Neural crest cell (in vitro differentiated cells): ENCODE data around the gene AGBL4. TPM values are rescaled to one million over a fixed set of nuclear protein-coding genes. Genes with fewer than 3 reads are reported as not detected.

Experiments used
- DNase-seq: peaks from one replicate; pipeline ENCODE4 v3.0.0; 2021; ENCODE audit warnings: low read depth, mixed read lengths, low spot score
- H3K27ac Mint-ChIP-seq: one replicate; pipeline ENCODE4 v1.8.0; 2021; ENCODE audit warnings: mild to moderate bottlenecking, mixed read lengths; ENCODE audit not compliant: unreplicated experiment
- H3K27me3 Mint-ChIP-seq: 2 replicates; pipeline ENCODE4 v1.8.0; 2021; ENCODE audit warnings: low read depth, mild to moderate bottlenecking, mixed read lengths
- H3K36me3 Mint-ChIP-seq: 2 replicates; pipeline ENCODE4 v1.8.0; 2021; ENCODE audit warnings: low read depth, mild to moderate bottlenecking, mixed read lengths
- H3K4me1 Mint-ChIP-seq: 2 replicates; pipeline ENCODE4 v1.8.0; 2021; ENCODE audit warnings: mixed read lengths
- H3K4me3 Mint-ChIP-seq: one replicate; pipeline ENCODE4 v1.8.0; 2021; ENCODE audit warnings: mild to moderate bottlenecking, mixed read lengths
- H3K9me3 Mint-ChIP-seq: 2 replicates; pipeline ENCODE4 v1.8.0; 2021; ENCODE audit warnings: mixed read lengths
- total RNA-seq: library from RNA; stranded (reverse); gene quantifications from 2 replicates; pipeline ENCODE4 v1.2.1, GENCODE V29; 2021
- TF ChIP-seq, protein P1 (sequence below): fragments of 200-600 bp; sonication (generic); conservative IDR thresholded peaks from 2 replicates; pipeline ENCODE4 v1.5.0; 2021; ENCODE audit warnings: antibody characterized with exemption, mild to moderate bottlenecking

Gene AGBL4
- total RNA-seq, 1 donor from 2014 or later = 0.09 TPM

DNA sequence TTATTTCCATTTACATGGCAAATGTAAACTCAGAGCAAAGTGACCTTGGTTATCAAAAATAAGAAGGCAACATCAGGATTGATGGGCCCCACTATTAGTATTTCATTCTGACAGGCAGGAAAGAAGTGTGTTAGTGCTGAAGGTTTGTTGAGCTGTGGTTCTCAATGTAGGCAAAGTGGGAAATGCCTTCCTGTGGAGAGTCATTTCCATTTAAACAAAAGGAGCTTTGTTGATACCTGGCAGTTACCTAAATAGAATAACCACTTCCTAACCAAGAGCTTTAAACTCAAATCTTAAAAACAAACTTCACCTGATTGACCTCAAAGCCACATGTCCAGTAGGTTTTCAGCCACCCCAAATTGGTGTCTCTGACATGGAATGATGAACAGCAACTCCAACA, 667.2 kb downstream of the AGBL4 start:
- H3K4me1 Mint-ChIP-seq = no peaks in the 10 kb centered on the region
- H3K4me3 Mint-ChIP-seq = no peak overlapping the region
- H3K36me3 Mint-ChIP-seq = peaks cover 6% of the 10 kb centered on the region
- peaks cover 13% of the 10 kb centered on the region for H3K9me3 Mint-ChIP-seq
- TF ChIP-seq, protein P1, sequence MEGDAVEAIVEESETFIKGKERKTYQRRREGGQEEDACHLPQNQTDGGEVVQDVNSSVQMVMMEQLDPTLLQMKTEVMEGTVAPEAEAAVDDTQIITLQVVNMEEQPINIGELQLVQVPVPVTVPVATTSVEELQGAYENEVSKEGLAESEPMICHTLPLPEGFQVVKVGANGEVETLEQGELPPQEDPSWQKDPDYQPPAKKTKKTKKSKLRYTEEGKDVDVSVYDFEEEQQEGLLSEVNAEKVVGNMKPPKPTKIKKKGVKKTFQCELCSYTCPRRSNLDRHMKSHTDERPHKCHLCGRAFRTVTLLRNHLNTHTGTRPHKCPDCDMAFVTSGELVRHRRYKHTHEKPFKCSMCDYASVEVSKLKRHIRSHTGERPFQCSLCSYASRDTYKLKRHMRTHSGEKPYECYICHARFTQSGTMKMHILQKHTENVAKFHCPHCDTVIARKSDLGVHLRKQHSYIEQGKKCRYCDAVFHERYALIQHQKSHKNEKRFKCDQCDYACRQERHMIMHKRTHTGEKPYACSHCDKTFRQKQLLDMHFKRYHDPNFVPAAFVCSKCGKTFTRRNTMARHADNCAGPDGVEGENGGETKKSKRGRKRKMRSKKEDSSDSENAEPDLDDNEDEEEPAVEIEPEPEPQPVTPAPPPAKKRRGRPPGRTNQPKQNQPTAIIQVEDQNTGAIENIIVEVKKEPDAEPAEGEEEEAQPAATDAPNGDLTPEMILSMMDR = no peak
- no peak for DNase-seq
- no peaks in the 10 kb centered on the region for H3K27me3 Mint-ChIP-seq
- H3K27ac Mint-ChIP-seq = no peak overlapping the region

DNA sequence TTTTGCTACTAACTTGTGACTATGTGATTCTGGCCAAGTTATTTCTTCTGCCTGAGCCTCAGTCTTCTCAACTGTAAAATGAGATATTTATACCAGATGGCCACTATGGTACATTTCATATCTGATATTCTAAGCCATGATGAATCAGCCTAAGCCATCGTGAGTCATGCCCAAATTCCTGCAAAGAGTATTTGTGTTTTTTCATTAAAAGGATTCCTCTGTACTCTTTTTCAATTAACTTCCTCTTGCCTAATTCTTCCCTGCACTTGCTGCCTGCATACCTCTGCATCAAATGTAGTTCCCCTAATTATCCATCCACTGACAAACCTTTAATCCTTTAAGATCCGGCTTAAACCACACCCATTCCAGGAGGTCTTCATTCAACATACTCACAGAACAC, 672.0 kb downstream of the AGBL4 start:
- Mint-ChIP-seq H3K27ac (no peak overlapping the region), H3K9me3 (peaks cover 13% of the 10 kb centered on the region), H3K36me3 (peaks cover 7% of the 10 kb centered on the region), H3K4me1 (no peaks in the 10 kb centered on the region), H3K4me3 (no peak overlapping the region), H3K27me3 (no peaks in the 10 kb centered on the region)
- no peak for DNase-seq
- TF ChIP-seq, protein P1 = no peak

DNA sequence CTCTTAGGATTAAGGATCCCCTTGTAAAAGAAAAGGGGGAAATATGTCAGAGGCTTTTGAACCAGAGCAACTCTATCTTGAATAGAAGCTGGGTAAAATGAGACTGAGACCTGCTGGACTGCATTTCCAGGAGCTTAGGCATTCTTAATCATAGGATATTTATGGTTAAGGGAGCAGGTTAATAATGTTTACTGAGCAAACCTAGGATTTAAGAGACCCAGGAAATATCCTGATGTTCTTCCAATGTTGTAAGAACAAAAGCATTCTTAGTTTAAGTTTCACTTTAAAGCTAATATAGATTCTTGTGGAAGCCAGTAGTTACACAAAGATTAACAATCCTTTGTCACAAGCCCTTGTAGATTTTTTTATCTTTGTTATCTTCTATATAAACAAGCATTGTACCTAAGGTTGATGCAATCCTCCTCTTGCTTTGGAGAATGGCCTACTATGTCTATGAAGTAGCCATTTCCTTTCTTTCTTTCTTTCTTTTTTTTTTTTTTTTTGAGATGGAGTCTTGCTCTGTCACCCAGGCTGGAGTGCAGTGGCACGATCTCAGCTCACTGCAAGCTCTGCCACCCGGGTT, 676.9 kb downstream of the AGBL4 start:
- H3K27ac Mint-ChIP-seq = no peak overlapping the region
- DNase-seq = no peak
- peaks cover 5% of the 10 kb centered on the region for H3K36me3 Mint-ChIP-seq
- TF ChIP-seq, protein P1 = no peak
- peaks cover 17% of the 10 kb centered on the region for H3K9me3 Mint-ChIP-seq
- H3K4me1 Mint-ChIP-seq = no peaks in the 10 kb centered on the region
- no peak overlapping the region for H3K4me3 Mint-ChIP-seq
- H3K27me3 Mint-ChIP-seq = no peaks in the 10 kb centered on the region

DNA sequence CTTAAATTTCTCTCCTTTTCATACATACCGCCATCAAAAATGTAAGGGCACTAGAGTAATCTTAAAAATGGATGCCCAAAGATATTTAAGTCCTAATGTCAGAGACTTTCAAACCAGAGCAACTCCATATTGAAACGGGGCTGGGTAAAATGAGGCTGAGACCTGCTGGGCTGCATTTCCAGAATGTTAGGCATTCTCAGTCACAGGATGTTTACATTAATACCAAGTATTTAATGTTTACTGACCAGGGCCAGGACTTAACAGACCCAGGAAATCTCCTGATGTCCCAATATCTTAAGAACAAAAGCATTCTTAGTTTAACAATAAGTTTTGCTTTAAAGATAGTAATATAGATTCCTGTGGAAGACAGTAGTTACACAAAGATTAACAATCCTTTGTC, 683.2 kb downstream of the AGBL4 start:
- TF ChIP-seq, protein P1 = no peak
- Mint-ChIP-seq H3K27me3 (no peaks in the 10 kb centered on the region), H3K4me1 (no peaks in the 10 kb centered on the region), H3K4me3 (no peak overlapping the region), H3K36me3 (peaks cover 6% of the 10 kb centered on the region), H3K27ac (no peak overlapping the region), H3K9me3 (peaks cover 23% of the 10 kb centered on the region)
- DNase-seq = no peak

DNA sequence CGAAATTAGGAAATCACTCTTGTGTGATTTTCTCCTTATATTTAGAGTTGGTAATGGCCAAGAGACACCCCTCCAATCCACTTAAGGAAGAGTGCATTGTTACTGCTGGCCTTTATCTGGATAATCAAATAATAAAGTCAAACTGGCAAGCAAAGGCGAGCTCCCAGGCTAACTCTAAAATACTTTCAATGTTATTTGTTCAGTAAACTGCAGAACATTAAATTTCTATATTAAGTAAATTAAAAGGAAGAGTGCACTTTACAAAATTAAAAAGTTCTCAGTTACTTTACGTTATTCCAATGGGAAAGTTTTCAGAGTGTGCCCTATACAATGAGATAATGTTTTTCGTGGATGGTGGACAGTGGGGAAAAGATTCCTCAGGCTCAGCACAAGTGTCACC, 684.7 kb downstream of the AGBL4 start:
- peaks cover 23% of the 10 kb centered on the region for H3K9me3 Mint-ChIP-seq
- no peak overlapping the region for H3K4me3 Mint-ChIP-seq

More for the DNA sequence above, 684.7 kb downstream of the AGBL4 start:
- Mint-ChIP-seq H3K36me3 (peaks cover 6% of the 10 kb centered on the region), H3K27ac (no peak overlapping the region), H3K4me1 (no peaks in the 10 kb centered on the region), H3K27me3 (no peaks in the 10 kb centered on the region)
- DNase-seq = no peak
- TF ChIP-seq, protein P1 = no peak
